ENCODE results near the gene ZFYVE27.

The ZFYVE27 gene

DNA sequence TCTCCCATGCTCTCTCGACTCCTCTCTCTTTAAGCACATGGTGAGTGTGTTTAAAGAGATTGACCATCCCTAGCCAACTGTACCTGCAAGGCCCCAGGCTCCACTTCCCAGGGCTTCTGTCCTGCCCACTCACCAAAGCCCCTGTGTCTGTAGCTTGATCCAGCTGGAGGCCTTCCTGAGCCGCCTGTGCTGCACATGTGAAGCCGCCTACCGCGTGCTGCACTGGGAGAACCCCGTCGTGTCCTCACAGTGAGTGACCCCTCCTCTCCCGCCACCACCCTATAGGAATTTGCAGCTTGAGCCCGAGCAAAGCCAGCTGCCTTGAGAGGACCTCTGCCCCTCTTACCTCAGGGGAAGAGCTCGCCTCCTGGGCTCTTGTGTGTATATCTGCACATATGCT, 11.2 kb downstream of the ZFYVE27 start:
- DNase-seq (ENCODE audit: low read depth) = no peak

DNA sequence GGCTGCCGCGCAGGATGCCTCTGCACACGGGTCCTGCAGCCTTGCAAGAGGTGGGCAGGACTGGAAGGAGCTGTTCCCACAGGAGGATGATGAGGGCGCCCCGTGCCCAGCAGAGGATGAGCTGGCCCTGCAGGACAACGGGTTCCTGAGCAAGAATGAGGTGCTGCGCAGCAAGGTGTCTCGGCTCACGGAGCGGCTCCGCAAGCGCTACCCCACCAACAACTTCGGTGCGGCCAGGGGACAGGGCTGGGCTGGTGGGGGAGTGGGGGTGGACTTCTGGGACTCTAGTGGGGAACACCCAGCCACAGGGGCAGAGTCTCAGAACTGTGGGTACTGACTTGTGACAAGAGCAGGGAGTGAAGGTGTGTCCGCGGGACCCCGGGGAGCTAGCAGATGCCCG, 16.0 kb downstream of the ZFYVE27 start:
- DNase-seq (ENCODE audit: low read depth) = no peak

DNA sequence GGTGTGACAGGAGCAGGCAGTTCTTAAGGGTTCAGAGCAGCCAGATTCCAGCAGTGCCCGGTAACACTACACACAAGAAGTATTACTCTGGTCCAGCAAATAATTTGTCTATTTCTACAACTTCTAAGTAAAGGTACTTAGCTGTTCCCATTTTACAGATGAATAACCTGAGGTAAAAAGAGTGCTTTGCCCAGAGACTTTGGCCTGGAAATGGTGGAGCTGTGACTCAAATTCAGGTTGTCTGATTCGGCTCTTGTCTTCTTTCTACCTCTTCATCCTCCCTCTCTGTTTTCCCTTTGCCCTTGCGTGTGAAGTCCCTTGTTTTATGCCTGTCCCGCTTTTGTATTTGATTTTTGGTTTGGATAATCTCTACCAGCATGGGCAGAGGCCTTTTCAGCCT, 17.8 kb downstream of the ZFYVE27 start:
- DNase-seq (ENCODE audit: low read depth) = no peak

DNA sequence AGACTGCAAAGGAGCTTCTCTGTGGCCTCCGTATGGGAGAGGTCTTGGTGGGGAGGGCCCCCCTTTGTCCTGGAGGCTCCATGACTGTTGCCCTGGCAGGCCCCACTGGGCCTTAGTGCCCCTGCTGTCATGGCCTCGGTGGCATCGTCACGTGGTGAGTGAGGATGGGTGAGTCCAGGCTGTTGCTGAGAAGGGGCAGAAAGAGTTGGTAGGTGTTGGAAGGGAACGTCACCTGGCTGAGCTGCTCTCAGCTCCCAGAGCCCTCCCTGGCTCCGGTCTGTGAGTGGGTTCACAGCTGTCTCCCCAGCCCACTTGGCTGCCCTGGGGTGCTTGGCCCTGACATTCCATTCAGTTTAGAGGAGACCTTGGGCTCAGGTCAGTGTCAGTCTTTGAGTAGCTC, 18.8 kb downstream of the ZFYVE27 start:
- DNase-seq (ENCODE audit: low read depth) = no peak

DNA sequence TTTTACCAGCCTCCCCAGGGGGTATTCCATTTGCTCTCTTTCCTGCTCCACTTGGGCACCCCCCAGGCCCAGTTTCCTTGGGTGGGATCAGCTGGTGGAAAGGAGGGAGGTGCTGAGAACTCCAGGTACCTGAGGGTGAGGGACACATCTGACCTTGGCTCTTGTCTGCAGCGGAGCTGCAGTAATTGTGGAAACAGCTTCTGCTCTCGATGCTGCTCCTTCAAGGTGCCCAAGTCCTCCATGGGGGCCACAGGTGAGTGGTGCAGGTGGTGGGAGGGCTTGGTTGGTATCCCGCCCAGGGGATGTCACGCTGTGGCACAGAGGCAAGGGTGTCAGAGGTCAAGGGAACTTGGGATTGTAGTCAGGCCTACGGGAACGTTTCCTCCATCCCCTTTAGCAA, 20.5 kb downstream of the ZFYVE27 start:
- DNase-seq (ENCODE audit: low read depth) = no peak

DNA sequence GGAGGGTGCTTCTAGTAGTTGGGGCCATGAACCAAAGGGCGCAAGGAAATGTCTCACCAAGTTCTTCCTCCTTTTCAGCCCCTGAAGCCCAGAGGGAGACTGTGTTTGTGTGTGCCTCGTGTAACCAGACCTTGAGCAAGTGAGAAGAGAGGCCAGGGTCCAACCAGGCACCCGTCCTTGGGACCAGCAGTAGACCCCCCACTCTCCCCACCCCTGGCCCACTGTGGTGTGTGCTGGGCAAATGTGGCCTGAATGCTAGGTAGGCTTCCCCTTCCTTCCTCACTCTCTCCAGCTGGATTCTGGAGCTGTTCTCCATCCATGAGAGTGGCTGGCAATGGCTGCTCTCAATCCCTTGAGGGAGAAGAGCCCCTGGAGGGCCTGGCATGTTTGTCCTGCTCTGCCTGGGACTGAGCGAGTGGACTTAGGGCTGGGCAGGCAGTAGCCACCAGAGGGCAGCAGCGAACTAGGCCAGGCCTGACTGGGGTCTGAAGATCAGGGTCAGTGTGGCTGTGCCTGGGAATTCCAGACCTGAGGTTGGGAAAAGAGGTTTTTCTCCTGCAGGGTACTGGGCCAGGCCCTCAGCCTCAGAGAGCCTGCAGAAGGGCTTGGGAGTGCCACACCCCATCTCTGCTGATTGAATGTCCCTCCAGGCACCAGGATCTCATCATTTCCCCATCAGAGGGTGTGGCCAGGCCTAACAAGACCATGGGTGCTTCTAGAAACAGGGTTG, 22.4 kb downstream of the ZFYVE27 start:
- peak; percentile 13 for DNase-seq (ENCODE audit: low read depth)

DNA sequence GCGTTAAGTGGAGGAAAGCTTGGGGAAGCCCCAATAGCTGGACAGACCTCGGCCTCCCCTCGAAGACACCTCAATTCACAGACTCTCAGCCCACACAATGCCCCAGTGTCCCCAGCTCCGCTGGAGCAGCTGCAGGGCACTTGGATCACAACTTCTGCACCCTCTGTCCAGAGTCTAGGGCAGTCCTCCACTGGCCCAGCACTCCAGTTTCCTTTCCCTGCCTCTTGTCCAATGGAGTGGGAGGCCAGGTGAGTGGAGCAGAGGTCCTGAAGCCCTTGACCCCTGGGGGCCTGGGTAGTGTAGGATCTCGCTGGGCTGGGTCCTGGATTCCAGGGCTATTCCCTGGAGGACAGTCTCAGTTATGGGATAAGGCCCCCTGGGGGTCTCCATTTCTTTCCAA, 23.0 kb downstream of the ZFYVE27 start:
- DNase-seq (ENCODE audit: low read depth) = no peak

DNA sequence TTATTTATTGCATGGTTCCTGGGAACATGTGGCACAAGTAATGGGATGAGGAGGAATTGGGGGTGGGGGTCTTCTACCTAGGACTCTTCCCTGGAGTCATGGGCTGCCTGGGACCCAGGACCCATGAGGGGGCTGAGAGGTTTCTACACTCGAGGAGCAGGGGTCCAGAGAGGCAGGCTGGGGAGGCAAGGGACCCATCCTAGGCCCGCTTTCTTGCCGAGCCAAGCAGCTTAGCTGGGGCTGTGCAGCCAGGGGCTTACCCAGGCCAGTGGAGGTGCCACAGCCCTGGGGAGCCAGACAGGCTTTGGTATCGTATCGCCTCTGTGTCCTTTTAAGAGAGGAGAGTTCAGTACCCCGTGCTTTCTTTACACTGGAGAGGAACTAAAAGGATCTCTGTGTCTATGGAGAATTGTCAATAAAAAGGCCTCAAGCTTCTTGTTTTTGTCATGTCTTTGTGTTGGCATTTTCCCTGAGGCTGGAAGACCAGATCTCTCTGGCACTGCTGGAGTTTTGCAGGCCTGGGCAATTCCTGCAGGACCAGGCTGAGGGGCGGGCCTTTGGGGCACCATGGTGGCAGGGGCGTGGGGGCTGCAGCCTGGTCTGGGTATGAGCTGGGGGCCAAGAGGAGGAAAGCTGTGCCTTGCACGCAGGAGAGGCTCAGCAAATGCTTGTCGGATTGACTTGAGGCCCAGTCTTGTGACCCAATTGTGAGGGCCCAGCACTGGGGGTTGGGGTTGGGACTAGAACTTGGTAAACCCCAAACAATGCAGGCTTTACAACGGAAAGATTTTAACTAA, 23.7 kb downstream of the ZFYVE27 start:
- DNase-seq (ENCODE audit: low read depth) = no peak

DNA sequence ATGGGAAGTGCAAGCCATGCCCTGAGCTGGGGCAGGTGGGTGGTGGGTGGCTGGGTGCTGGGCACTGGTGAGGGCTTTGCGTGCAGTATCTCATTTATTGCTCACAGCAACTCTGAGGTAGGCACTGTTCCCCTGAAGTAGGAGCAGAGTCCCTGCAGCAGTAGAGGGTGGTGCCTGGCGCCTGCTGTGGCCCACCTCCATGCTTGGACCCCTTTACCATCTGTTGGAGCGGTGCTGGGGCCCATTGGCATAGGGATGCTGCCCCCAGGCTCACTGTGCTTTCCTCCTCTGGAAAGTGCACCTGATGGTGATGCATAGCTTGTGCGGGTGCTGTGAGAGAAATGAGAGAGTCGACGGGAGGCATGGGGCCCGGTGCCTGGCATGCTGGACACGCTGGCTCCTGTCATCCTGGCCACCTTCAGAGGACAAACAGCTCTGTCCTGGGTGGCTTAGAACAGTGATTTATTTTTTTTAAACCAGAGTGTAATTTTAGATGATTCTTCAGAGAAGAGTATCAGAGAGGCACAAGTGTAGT, 24.5 kb downstream of the ZFYVE27 start:
- no peak for DNase-seq (ENCODE audit: low read depth)

DNA sequence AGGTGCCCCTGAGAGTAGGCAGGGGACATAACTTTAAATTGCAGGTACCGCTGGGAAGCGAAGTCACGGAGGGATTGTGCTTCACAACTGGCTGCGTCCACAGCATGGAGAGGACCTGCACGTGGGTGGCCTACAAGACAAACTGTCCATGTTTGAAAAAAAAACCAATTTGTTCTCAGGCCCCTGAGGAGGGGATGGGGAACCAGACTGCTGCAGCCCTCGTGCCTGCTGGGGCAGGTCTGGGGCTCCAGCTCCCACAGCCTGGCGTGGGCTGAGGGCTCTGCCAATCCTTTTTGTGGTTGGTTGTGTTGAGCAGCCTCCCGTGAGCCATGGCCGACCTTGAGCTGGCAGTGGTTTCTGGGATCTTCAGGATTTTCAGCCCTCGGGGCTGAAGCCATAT, 25.1 kb downstream of the ZFYVE27 start:
- no peak for DNase-seq (ENCODE audit: low read depth)

DNA sequence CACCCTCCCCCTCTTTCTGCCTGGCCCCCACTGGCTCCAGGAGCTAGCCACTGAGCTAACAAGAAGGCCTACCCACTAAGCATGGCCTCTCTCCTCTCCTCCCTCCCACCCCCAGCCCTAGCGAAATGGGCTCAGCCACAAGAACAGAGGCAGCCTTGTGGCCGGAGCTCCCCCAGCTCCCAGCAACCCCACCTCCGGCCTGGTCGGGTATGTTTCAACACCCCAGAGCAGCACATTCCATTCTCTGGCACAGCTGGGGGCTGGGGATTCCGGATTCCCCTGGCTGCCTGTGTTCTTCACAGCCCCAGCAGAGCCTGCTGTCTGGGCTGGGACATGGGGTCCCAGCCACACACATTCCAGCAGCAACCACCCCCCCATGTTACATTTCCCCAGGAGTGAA, 25.9 kb downstream of the ZFYVE27 start:
- DNase-seq (ENCODE audit: low read depth) = no peak

DNA sequence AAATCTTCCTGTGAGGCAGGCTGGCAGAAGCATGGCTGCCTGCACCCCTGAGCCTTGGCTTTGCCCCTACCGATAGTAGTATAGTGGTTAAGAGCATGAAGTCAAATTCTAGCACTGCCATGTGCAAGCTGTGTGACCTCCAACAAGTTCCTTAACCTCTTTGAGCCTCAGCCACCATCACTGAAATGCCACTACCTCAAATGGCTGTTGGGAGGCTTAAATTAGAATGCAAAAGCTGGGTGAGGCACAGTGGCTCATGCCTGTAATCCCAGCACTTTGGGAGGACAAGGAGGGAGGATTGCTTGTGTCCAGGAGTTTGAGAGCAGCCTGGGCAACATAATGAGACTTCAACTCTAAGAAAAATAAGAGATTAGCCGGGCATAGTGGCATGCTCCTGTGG, 26.5 kb downstream of the ZFYVE27 start:
- no peak for DNase-seq (ENCODE audit: low read depth)

DNA sequence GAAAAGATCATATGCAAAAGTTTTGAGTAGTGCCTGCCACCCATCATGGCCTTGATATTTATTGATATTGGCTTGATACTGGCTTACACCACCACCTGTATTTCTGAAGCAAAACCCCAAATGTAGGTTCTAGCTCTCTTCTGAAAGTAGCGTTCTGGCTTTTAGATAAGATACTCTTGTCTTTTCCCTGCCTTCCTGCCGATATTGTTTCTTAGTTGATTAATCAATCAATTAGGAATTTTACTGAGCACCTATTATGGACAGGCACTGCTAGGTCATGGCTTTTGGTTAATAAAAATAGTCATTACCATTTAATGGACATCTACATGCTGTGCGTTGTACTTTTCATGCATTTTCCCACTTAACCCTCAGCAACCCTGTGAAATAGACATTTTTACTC, 27.0 kb downstream of the ZFYVE27 start:
- no peak for DNase-seq (ENCODE audit: low read depth)

DNA sequence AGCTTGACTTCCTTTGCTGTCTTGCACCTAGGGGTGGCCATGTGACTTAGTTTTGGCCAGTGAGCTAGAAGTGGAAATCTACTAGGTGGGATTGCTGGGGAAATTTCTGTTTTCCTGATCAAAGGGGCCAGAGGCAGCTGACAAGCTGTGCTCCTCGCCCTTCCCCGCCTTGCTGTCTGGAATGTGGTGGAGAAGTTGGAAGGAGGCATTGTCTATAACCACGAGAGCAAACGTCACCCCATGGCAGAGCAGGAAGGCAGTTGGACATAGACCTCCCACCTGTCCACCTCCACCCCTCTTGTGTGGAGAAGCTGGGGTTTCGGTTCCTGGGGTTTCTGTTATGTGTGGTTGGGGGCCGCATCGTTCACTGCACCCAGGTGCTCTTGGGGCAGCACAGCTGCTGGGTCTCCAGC, 27.6 kb downstream of the ZFYVE27 start:
- DNase-seq (ENCODE audit: low read depth) = no peak

DNA sequence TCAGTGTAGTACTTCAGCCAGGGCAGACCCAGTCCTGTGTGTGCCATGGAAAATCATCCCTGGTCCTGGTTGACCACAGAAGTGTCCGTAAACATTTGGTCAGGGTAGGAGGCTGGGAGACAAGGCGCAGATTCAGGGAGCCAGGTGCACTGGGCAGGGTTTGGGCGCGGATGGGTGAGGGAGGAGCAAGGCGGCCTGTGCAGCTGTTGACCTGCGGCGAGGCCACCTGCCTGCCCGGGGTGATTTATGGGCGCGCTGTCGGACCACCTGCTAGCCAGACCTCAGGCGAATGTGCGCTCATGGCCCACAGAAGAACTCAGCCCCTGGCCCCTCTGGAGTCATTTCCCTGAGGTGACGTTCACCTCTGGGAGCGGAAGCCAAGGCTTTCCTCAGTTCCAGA, 28.3 kb downstream of the ZFYVE27 start:
- no peak for DNase-seq (ENCODE audit: low read depth)

DNA sequence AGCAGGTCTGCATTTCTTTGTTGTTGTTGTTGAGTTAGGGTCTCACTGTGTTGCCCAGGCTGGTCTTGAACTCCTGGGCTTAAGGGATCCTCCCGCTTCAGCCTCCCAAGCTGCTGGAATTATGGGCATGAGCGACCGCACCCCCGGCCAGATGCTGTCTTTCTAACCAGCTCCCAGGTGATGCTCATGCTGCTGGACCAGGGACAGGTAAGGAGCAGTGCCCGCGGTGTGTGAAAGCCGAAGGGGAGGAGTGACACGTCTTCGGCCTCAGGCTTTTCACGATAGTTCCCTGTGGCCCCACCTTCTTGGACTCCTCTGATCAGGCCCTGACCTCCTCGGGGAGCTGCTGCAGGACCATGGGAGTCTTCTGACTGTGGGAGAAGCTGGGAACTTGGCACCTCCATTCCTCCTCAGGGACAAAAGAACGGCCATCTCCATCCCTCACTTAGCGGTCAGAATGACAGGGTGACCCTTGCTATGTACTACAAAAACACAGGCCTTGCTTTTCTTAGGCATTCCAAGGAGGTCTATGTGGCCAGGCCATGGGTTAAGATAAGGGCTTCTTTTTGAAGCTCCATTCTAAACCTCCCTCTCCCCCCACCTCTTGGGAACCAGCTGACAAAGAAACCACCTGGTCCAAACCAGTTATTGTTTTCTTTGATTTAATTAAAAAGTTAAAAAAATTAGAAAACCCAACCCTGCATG, 29.3 kb downstream of the ZFYVE27 start:
- DNase-seq (ENCODE audit: low read depth) = no peak

DNA sequence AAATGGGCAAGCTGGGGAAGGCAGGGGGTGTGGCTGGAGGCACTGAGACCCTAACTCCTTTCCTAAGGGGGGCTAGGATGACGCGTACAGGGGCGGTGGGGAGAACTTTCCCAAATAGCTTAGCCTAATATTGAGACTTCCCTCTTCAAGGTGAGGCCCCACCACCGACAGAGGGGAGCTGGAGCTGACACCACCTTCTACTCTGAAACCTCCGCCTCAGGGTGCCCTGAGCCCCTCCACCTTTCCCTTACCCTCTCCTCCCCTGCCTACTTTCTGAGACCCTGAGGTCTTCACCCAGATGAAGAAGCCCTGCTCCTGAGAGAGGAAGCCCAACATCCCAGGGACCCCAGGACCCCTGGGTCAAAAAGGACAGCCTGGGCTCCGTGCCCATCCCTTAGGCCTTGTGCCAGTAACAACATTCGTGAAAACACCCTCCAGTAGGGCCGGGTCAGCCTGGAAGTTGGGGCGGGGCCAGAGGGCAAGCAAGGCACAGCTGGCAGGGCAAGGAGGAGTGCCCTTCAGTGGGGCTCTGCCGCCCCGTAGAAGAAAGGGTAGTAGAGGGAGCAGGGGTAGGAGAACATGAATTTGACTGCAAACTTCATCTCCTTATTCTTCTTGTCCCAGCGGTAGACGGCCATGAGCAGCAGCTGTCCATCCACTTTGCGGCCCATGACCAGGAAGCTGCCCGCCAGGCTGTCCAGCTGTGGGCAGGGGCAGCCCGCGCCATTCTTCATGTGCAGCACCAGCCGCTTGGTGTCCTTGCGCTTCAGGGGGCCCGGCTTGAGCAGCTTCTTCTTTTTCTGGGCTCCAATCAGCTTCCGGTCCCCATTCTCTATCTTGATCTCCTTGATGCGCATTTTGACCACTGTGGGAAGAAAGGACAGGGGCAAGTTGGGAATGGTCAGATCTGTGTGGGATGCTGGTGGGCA, 30.3 kb downstream of the ZFYVE27 start:
- DNase-seq (ENCODE audit: low read depth) = no peak

DNA sequence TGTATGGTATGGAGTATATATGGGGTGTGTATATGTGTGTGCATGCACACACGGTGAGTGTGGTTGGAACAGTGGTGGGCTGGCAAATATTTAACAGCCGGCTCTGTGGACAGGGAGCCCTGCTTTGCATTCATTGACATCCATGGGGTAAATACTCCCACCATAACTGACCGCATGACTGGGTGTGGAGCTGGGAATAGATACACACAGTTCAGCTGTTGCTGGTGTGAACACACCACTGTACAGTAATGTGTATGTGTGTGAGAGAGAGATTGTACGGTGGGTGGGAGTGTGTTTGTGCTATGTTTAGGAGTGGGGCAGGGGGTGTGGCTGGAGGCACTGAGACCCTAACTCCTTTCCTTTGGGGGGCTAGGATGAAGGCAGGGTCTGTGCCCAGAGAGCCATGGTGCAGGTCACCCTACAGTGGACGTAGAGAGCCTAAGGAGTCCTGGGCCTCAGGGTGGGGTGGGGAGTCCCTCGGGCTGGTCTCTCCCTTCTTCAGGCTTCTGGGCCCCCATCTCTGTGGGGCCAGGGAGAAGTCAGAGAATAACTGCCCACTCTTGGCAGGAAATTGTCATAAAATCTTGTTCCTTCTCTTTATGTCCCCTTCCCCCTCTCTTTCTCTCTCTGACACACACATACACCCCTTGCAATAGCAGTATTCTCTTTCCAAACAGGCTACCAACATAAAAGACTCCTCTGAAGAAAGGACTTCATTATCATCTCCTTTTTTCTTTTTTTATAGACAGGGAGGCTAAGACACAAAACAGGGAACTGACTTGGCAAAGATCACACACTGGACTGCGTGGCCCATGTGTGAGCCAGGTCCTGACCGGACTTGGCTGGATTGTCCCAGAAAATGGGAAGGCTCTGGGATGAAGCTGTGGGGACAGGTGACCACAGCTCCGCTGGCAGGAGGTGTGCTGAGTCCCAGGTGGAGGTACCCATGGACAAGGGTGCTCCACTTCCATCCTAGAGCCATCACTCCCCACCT, 31.7 kb downstream of the ZFYVE27 start:
- DNase-seq (ENCODE audit: low read depth) = no peak

DNA sequence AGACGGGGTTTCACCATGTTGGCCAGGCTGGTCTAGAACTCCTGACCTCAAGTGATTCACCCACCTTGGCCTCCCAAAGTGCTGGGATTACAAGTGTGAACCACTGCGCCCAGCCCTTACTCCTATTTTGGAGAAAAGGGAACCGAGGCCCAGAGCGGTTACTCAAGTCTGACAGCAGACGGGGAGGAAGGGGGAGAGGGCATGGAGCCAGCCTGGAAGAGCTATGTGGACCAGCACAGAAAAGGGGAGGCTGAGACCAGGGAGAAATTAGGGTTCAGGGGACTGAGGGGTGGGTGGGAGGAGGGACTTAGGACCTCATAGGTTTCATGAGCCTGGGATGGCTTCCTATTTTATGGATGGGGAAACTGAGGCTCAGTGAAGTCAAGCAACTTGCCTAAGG, 33.3 kb downstream of the ZFYVE27 start:
- DNase-seq (ENCODE audit: low read depth) = no peak

Measured in GM04504 (cell line).